GM18505 (cell line): Measurements from ENCODE around the gene NIPA2.
A peak's percentile ranks its signal among the peaks of the same experiment; 100 is the strongest.
"Not testable (repeated sequence)": the region's sequence is repeated elsewhere in the genome, so short reads cannot be mapped to it uniquely, and the experiment has no call there.

ENCODE experiments used
- ATAC-seq: cut with Tn5 transposase; IDR thresholded peaks from one replicate; pipeline ENCODE4 v1.9.1; 2021; ENCODE audit not compliant: unreplicated experiment
- POLR2A ChIP-seq: IDR thresholded peaks from 4 replicates; pipeline ENCODE4 v1.6.1; 2011; ENCODE audit warnings: borderline replicate concordance; ENCODE audit not compliant: insufficient read depth, insufficient read length; ENCODE audit errors: extremely low read depth

Gene NIPA2

GRCh38 chr15:22838292-22839042 is at the start of gene NIPA2:
Gene NIPA2 (plus strand): TSS chr15:22838666. CDS start chr15:22851732, 13,066 bp downstream.
- ATAC-seq: peak; percentile 76
- peak; percentile 88 for TF ChIP-seq POLR2A

DNA sequence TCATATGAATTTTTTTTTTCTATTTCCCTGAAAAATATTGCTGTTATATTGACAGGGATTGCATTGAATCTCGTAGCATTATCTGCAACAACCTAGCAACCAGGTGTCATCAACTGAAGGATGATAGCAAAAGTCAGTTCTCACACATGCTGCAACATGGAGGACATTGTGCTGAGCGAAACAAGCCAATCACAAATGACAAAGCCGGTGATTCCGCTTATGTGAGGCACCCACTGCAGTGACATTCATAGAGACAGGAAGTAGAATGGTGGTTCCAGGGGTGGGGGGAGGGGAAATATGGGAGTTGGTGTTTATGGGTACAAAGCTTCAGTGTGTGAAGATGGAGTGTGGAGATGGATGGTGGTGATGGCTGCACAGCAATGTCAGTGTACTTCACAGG is 44.4 kb upstream of the NIPA2 start:
- no peak for ATAC-seq
- TF ChIP-seq POLR2A: no peak

DNA sequence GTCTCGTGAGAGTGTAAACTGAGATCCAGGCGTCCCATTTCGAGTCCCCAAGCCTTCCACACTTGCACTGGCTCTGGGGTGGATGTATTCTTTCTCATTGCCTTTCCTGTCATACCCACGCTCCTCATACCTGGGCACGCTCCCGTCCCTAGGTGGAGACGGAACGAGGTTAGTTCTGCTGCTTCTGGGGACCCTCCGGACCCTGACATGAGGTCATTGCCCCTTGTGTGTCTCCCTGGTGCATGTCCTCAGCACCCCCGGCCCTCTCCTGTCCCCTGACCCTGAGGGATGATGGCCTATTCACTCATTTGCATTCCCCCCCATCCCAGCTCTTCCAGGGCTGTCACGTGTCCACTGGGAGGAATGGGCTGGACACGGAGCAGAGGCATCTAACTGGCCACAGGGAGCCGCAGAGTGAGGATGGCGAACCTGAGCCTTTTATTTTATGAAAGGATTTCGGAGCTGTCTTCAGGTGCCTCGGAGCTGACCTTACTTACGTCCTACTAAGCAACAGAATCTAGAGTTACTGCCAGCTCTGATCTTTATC is 43.8 kb upstream of the NIPA2 start:
- no peak for ATAC-seq
- no peak for TF ChIP-seq POLR2A

GRCh38 chr15:22795206-22796063 is 43.0 kb upstream of the NIPA2 start:
- ATAC-seq: no peak
- TF ChIP-seq POLR2A: no peak

GRCh38 chr15:22796079-22796478 is 42.4 kb upstream of the NIPA2 start:
- ATAC-seq: no peak
- TF ChIP-seq POLR2A: no peak

GRCh38 chr15:22799902-22800301 is 38.6 kb upstream of the NIPA2 start:
- no peak for TF ChIP-seq POLR2A
- no peak for ATAC-seq

DNA sequence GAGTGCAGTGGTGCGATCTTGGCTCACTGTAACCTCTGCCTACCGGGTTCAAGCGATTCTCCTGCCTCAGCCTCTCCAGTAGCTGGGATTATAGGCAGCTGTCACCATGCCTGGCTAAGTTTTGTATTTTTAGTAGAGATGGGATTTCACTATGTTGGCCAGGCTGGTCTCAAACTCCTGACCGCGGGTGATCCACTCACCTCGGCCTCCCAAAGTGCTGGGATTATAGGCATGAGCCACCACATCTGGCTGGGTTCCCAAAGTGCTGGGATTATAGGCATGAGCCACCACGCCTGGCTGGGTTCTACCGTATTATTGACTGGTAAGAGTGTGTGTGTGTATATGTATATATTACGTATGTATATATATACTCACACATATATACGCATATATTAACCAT is 35.5 kb upstream of the NIPA2 start:
- ATAC-seq: not testable (repeated sequence)

- TF ChIP-seq POLR2A: no peak
- no peak for ATAC-seq
These were observed 32.3 kb upstream of the NIPA2 start for GRCh38 chr15:22806156-22806555.

DNA sequence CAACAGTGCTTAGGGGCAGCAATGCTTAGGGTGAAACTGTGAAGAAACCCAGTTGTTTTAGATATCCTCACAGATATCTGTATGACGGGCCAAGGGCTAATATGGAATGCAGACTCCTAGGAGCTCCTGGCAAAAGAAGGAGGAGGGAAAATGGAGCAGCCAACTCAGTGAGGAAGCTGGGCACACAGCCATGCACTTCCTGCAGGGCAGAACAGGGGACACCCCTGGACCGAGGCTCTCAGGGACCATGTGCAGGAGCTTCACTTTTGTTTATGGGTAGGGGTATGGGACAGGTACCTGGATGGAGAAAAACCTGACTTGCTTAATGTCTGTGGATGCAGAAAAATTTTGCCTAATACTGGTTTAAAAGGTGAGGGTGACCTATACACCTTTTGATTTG is 31.8 kb upstream of the NIPA2 start:
- no peak for TF ChIP-seq POLR2A
- no peak for ATAC-seq

DNA sequence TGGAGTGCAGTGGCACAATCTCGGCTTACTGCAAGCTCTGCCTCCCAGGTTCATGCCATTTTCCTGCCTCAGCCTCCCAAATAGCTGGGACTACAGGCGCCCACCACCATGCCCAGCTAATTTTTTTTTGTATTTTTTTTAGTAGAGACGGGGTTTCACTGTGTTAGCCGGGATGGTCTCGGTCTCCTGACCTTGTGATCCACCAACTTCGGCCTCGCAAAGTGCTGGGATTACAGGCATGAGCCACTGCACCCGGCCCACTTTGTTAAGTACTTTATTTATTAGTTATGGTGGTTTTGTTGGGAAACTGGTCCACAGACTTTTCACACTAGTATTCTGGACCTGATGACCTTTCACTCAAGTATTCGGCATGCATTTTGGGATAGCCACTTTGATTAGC is 30.6 kb upstream of the NIPA2 start:
- ATAC-seq: not testable (repeated sequence)

GRCh38 chr15:22808240-22808639 is 30.2 kb upstream of the NIPA2 start:
- no peak for ATAC-seq
- no peak for TF ChIP-seq POLR2A

GRCh38 chr15:22808761-22809280 is 29.6 kb upstream of the NIPA2 start:
- no peak for TF ChIP-seq POLR2A
- ATAC-seq: no peak

- no peak for ATAC-seq
- TF ChIP-seq POLR2A: no peak
These were observed 28.2 kb upstream of the NIPA2 start for GRCh38 chr15:22810033-22810852.

- no peak for TF ChIP-seq POLR2A
- no peak for ATAC-seq
These were observed 27.6 kb upstream of the NIPA2 start for GRCh38 chr15:22810853-22811338.
